SKM-1 (cell line): ENCODE data around the gene ALDH1L2.
A peak's percentile ranks its signal among the peaks of the same experiment; 100 is the strongest.

Experiments
- DNase-seq: peaks from one replicate; lab custom pipeline; 2025; ENCODE audit not compliant: unreplicated experiment; lab: John Stamatoyannopoulos, UW

Gene ALDH1L2

GRCh38 chr12:105083551-105084105 lies 630 bp downstream of the ALDH1L2 start:
- DNase-seq, result no peak

GRCh38 chr12:105083031-105083430 lies 1.2 kb downstream of the ALDH1L2 start:
- DNase-seq, result no peak

GRCh38 chr12:105078712-105079570 lies 5.3 kb downstream of the ALDH1L2 start:
- no peak for DNase-seq

DNA sequence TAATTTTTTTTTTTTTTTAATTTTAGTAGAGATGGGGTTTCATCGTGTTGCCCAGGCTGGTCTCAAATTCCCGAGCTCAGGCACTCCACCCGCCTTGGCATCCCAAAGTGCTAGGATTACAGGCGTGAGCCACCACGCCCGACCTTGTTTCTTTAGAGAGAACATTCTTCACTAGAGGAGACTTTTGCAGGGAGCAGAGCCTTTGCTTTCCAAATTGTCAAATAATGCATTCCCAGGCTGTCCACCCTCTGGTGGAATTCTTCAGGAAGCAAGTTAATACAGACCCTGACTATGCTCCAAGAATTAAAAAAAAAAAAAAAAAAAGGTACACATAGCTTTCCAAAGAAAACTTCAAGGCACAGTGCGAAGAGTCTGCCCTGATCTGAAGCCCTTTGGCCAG lies 6.8 kb downstream of the ALDH1L2 start:
- DNase-seq, result no peak

DNA sequence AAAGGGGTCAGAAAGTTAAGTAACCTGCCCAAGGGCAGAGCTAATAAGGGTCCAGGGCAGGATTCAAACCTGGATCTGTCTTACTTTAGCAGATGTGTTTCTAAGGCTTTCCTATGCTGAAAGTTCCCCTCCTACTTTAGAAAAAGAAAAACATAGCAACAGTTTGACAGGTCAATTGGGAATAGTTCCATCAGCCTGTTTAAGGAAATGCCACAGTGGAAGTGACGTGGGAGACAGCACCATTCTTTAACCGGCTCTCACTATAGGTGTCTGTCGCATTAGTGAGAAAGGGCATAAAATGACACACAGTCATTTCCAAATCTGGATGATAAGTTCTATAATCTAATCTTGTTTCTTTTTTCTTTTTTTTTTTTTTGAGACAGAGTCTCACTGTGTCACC lies 7.3 kb downstream of the ALDH1L2 start:
- DNase-seq, result no peak

DNA sequence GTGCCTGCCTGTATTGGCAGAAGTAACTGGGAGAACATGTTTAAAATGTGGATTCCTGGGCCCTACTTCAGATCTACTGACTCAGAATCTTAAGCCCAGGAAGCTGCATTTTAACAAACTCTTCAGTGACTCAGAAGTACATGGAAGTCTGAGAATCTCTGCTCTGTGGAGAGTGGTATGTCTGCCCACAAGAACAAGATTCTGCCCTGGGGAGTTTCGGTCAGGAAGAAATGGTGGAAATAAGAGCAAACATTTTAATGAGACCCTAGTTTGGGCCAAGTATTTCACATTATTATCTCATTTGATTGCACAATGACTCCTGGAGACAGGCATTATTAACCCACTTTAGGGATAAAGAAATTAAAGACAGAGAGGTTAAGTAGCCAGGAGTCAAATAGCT lies 8.2 kb downstream of the ALDH1L2 start:
- DNase-seq, result no peak

DNA sequence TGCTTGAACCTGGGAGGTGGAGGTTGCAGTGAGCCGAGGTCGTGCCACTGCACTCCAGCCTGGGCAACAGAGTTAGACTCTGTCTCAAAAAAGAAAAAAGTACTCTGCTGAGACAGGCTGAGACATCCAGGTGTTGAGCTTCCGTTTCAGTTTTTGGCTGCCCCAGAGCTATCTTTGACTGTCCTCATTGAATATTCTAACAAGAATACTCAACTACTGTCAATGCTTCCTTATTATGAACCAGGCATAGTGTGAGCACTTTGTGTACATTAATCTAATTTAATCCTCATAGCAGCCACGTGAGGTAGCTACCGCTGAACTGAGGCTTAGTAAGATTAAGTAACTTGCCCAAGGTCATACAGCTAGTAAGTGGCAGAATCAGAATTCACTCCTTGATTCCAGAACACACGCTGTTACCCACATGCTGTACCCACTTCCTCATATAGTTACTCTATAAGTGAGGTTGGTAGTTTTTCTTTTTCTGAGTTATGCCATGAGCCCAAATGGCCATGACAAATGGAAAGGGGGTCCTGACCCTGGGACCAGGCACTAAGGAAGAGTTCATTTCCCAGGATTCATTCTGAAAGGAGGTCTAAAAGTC lies 11.3 kb downstream of the ALDH1L2 start:
- no peak for DNase-seq

DNA sequence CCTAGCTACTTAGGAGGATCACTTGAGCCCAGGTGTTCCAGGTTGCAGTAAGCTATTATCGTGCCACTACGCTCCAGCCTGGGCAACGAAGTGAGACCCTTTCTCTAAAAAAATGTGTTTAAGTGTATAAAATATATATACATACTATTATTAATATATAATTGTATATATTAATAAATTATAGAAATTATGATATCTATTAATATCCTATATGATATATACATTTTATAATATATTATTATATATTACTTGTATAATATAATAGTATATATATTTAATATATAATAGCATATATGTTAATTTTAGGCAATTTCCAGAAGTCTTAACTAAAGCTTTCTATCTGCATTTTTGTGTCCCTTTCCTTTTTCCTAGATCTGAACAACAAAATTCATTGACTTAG lies 12.3 kb downstream of the ALDH1L2 start:
- DNase-seq, result no peak

GRCh38 chr12:105069936-105070702 lies 14.1 kb downstream of the ALDH1L2 start:
- no peak for DNase-seq

GRCh38 chr12:105067511-105068031 lies 16.7 kb downstream of the ALDH1L2 start:
- DNase-seq, result no peak

GRCh38 chr12:105064564-105065178 lies 19.6 kb downstream of the ALDH1L2 start:
- no peak for DNase-seq

DNA sequence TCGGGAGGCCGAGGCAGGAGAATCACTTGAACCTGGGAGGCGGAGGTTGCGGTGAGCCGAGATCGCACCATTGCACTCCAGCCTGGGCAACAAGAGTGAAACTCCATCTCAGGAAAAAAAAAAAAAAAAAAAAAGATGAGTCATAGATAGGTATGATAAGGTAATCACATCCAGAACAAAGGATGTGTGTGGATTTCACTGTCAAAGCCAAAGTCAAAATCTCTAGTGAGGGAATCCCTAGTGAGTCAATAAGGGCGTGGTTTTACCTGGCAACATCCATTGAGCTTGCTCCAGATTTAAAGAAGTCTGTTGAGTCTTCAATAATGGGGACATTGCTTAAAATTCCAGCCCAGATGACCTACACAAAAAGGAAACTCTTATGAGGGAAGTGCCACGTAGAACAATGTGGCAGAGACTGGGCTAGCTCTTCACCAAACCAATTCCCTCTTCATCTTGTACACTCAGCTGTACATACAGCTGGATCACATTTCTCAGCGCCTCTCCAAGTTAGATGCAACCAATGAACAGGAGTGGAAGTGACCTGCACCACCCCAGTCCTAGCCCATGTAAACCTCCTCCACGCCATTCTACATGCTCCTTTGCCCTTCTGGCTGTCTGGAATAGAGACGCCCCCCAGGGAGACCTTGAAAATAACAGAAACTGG lies 23.4 kb downstream of the ALDH1L2 start:
- no peak for DNase-seq

- no peak for DNase-seq
Observed at GRCh38 chr12:105057174-105057573, 27.1 kb downstream of the ALDH1L2 start.

- peak; percentile 27 for DNase-seq
Observed at GRCh38 chr12:105053116-105053572, 31.1 kb downstream of the ALDH1L2 start.

GRCh38 chr12:105051981-105052380 lies 32.3 kb downstream of the ALDH1L2 start:
- no peak for DNase-seq

- no peak for DNase-seq
Observed at GRCh38 chr12:105048315-105048714, 35.9 kb downstream of the ALDH1L2 start.

GRCh38 chr12:105047308-105047707 lies 37.0 kb downstream of the ALDH1L2 start:
- DNase-seq, result no peak

GRCh38 chr12:105041186-105041585 lies 43.1 kb downstream of the ALDH1L2 start:
- DNase-seq, result no peak

DNA sequence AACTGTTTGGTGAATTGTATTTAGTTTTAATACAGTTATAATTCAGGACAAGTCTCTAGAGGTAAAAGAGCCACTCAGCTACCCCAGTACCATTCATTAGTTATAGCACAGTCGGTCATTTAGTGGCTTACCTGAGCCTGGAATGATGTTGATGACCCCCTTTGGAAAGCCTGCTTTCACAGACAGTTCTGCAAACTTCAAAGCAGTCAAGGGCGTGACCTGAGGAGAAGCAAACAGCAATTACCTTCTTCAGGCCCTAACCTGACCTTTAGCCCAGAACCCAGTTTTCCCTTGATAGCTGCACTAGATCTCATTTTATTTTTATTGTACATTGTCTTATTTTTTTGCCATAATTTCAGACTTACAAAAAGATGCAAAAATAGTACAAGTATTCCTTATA lies 43.8 kb downstream of the ALDH1L2 start:
- DNase-seq, result no peak

GRCh38 chr12:105036937-105037649 lies 47.2 kb downstream of the ALDH1L2 start:
- no peak for DNase-seq
